T-helper 1 cell (primary cell): ENCODE measurements around the gene IL6R.
"Not testable (repeated sequence)": the region's sequence is repeated elsewhere in the genome, so short reads cannot be mapped to it uniquely, and the experiment has no call there.

Experiments
- DNase-seq, 5 donors: peaks; one replicate each; pipeline ENCODE4 v3.0.0-alpha.2; 2012 to 2020

The IL6R gene

DNA sequence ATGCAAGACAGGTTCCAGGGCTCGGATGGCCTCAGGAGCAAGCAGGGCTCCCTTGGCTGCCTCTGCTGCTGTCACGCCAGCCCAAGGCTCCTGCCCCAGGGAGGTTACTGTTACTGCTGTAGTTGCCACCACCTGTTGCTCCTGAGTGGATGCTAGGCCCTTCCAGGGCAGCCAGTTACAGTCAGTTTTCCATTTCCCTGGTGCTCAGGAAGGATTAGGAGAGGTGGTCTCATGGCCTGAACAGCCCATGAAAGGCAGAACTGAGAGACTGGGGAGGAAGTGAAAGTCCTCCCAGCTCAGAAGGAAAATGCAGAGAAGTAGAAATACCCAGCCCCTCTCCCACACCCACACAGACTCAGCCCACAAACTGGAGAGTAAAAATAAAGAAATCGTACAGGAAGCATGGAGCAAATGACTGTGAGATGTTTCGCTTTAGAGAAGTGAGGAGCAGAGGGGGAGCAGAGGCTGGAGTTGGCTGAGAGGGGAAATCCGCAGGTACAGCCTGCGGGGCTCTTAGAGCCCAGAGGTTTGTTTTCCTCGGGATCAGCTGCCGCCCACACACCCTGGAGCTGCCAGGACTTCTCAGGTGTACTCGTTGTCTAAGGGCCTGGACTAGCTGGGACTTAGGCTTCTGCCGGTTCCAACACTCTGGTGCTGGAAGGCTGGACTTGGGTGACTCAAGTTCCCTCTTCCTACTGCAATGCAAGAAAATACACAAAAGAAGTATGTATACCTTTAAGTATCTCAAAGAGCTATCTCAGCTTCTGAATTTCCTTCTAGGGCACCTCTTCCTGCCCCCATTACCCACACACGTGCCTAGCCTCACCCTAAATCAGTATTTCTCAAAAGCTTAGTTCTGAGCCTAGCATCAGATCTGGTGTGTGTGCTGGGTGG, 2.3 kb downstream of the IL6R start:
- DNase-seq: peak in 1 of 5 donors; percentile 52

- no peak for DNase-seq
These were observed 3.1 kb downstream of the IL6R start for GRCh38 chr1:154408174-154408777.

GRCh38 chr1:154410185-154410827, 5.2 kb downstream of the IL6R start:
- DNase-seq: no peak

DNA sequence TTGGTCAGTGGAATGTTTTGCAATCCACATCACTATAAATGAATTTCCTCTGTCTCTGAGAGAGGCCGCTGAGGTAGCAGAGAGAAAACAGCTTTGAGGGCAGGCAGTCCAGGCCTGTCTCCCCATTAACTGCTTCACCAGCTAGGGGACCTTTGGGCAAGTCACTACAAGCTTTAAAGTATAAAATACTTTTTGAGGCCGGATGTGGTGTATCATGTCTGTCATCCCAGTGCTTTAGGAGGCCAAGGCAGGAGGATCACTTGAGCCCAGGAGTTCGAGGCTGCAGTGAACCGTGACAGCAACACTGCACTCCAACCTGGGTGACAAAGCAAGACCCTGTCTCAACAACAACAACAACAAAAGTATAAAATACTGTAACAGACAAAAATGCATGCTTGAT, 6.4 kb downstream of the IL6R start:
- no peak for DNase-seq

DNA sequence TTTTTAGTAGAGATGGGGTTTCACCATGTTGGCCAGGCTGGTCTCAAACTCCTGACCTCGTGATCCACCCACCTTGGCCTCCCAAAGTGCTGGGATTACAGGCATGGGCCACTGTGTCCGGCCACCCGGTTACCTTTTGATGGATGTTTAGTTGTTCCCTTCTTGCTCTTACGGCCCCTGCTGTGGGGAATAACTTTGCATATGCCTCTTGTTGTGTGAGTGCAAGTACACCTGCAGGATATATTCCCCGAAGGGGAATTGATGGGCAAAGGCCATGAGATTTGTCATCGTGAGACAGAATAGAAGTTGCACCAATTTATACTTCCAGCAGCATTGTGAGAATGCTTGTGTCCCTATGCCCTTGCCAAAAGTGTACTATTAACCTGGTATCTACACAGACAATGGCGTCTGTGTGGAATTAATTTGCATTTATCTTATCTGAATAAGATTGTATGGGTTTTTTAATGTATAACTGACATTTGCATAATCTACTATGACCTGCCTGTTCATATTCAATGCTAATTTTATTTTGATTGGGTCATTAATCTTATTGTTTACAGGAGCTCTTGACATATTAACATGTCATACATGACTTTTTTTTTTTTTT, 8.1 kb downstream of the IL6R start:
- no peak for DNase-seq

DNA sequence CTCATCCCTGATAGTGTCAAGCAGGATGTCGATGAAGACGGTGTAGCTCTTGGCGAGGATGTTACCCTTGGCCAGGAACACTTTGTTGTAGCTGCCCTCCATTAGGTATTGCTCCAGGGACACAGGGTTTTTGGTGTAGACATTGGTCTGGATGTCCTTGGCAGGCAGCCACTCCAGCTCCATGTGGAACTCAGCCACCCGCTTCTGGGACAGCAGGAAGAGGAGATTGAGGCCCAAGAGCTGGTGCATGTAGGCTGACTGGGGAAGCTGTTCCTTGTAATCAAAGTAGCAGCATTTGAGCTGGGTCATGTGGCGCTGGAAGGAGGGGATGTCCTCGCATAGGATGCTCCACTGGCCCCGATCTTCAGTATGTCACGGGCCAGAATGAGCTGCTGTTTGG, 9.5 kb downstream of the IL6R start:
- DNase-seq: no peak

DNA sequence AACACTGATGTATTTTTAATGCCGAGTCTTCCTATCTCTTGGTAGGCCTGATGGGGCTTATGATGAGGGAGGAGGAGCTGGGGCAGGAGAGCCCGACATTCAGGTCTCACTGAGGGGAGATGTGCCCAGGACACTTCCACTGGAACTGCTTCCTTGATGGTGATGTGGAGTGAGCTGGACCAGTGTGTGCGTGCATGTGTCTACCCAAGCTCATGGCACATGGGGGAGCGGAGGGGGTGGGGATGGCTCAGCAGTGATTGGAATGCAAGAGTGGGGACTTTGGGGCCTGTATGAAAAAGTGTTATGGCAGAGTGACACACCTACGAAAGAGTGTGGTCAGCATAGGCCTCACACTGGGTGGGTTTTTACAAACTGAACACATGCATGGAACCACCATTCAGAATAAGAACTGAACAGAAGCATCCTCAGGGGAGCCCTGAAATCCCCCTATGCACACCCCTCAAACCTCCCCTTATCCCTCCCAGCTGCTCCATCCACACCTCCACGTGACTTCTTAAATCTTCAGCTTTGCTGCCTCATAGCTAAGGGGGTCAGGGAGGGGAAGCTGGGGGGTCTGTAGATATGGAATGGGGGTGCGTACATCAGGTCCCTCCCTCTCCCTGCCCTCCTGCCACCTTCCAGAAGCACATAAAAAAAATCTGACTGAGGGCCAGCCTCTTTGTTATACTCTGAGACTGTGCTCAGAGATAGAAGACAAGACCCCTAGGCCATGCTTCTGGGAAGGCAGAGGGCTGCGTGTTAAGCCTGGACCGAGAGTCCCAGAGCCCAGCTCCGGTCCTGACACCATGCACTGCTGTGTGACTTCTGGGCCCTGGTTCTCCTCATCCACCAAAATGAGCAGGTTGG, 11.6 kb downstream of the IL6R start:
- no peak for DNase-seq

- no peak for DNase-seq
These were observed 12.1 kb downstream of the IL6R start for GRCh38 chr1:154417338-154417608.

- DNase-seq: no peak
These were observed 13.1 kb downstream of the IL6R start for GRCh38 chr1:154418062-154418921.

- DNase-seq: no peak
These were observed 13.9 kb downstream of the IL6R start for GRCh38 chr1:154418923-154419619.

- peak in 1 of 5 donors; percentile 78 for DNase-seq
These were observed 14.8 kb downstream of the IL6R start for GRCh38 chr1:154419620-154420571.

DNA sequence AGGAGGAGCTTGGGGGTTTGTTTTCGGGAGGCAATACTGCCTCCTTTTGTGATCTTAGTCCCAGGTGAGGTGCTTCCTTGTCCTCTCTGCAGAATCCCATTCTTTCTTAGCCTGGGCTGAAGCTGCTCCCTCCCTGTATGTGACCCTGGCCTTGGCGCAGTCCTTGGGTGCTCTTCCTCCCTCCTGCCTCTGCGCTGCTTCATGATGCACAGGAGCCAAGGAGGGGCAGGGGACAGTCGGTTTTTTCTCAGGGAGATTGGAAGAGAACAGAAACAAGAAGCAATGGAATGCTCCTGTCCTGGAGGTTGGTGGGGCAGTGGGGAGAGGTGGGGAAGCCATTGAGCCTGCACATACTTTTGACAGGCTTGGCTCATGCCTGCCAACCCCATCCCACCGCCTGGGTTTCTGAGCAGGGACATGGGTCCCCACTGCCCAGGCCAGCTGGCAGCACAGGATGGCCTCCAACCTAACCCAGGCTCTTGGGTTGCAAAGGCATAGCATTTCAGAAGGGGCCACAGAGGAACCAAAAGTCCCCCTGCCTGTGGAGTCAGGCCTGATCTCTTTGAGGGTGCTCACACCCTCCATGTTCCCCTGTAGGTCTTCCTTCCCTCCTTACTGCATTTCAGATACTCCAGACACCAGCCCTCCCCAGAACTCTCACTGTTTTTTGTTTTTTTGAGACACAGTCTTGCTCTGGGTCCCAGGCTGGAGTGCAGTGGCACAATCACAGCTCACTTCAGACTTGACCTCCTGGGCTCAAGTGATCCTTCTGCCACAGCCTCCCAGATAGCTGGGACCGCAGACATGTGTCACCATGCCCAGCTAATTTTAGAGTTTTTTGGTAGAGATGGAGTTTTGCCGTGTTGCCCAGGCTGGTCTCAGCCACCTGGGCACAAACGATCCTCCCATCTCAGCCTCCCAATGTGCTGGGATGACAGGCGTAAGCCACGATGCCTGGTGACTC, 16.1 kb downstream of the IL6R start:
- DNase-seq: no peak

DNA sequence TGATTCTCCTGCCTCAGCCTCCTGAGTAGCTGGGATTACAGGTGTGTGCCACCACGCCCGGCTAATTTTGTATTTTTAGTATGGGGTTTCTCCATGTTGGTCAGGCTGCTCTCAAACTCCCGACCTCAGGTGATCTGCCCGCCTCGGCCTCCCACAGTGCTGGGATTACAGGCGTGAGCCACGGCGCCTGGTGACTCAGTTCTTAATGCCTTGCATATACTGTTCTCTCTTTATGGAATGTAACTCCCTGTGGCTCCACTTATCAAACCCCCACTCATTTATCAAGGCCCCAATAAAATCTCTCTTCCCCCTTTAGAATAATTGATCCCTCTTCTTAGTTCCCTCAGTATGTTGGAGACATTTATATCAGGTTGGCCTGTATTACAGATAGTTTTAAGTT, 16.9 kb downstream of the IL6R start:
- not testable (repeated sequence) for DNase-seq

DNA sequence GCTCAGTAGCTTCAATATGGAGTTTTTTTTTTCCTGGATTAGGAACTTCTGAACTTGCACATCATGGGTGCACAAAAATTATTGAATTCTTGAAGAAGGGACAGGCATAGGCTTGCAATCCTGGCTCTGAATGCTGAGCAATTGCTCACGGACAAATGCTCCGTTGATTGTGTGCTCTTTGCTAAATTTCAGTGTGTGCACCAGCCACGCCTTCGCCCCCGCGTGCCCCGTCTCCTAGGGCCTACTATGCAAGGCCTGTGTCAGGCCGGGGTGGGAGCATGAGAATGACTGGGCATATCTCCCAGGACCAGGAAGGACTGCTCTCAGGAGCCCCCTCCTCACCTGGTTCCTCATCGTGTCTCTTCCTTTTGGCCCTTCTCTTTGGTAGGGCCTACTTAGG, 17.4 kb downstream of the IL6R start:
- DNase-seq: no peak

DNA sequence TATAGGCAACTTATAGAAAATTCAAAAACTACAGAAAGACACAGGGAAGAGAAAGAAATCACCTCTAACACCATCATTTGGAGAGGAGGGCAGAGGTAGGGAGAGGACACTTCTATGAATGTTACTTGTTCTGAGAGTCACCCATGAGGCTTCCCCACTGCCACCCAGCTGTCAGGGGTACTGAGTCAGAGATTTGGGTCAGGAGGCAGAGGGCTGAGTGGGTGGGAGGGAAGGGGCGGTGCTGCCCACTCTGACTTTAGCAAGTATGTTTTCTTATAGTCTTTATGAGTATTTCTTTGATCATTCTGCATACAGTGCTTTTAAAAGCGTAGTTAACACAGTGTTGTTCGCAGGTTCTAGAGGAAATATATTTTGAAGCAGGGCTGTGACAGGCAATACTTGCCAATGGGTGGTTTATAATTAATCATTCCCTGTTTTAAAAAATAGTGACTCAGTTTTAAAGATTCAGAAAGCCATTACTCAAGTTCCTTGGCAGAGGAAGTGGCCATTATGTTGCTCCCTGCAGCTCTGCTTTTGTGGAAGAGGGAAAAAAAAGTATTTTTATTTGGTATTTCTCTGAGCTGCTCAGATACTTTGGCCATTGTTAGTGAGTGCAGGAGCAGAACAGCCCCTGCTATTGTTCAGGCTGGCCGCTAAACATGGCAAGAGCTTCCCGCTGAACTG, 18.3 kb downstream of the IL6R start:
- DNase-seq: no peak

DNA sequence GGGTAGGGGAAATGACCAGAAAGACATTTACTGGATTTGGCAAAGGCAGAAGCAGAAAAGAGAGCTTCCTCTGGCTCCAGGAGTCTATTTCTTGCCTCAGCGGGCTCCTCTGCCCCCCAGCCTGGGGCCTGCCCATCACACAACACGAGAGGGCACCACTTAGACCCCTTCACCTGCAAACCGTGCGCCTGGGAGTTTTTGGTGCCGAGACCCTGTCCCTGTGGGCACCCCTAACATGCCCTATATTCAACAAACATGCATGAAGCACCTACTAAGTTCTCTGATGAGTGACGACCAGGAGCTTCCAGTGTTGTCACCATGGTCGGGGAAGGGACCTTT, 18.8 kb downstream of the IL6R start:
- no peak for DNase-seq

GRCh38 chr1:154425172-154425571, 20.0 kb downstream of the IL6R start:
- DNase-seq: no peak
